Raji (cell line): Measurements from ENCODE around the gene BCAR3.

Experiments
- POLR2A ChIP-seq: IDR thresholded peaks from 2 replicates; pipeline ENCODE4 v1.6.1; 2011; ENCODE audit warnings: low read depth, low read length, control low read depth; ENCODE audit not compliant: insufficient read depth

The BCAR3 gene

DNA sequence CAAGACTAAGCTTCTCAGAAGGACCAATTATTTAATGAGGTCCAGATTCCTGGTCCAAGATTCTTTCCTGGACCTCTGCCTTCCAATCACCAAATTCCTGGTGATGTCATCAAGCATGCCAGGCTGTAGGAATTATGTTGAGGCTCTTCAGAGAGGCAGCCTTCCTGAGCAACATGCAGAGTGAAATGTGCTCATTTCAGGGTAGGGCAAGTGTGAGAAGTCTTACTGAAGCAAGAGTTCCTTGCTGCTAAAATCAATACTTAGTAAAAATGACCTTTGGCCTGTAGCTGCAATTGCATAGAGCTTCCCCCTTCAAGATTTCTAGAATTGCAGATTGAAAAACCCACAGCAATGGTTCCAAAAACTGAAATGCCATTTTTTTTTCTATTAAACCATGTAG is 31.7 kb upstream of the BCAR3 start:
- no peak for TF ChIP-seq POLR2A

DNA sequence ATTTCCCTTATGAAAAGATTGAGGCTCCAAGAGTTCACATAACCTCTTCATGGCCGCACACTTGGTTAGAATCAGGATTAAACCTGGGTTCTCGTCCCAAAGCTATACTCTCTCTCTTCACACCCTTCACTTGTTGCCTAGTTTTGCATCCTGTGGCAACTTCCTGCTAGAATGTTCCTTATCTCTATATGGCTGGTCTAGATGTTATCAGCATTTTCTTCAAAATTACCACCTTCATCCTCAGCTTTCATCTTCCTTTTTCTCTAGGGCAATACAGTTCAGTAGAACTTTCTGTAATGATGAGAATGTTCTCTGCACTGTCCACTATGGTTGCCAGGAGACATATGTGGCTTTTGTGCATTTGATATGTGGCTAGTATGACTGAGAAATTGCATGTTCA is 31.1 kb upstream of the BCAR3 start:
- TF ChIP-seq POLR2A, result no peak

DNA sequence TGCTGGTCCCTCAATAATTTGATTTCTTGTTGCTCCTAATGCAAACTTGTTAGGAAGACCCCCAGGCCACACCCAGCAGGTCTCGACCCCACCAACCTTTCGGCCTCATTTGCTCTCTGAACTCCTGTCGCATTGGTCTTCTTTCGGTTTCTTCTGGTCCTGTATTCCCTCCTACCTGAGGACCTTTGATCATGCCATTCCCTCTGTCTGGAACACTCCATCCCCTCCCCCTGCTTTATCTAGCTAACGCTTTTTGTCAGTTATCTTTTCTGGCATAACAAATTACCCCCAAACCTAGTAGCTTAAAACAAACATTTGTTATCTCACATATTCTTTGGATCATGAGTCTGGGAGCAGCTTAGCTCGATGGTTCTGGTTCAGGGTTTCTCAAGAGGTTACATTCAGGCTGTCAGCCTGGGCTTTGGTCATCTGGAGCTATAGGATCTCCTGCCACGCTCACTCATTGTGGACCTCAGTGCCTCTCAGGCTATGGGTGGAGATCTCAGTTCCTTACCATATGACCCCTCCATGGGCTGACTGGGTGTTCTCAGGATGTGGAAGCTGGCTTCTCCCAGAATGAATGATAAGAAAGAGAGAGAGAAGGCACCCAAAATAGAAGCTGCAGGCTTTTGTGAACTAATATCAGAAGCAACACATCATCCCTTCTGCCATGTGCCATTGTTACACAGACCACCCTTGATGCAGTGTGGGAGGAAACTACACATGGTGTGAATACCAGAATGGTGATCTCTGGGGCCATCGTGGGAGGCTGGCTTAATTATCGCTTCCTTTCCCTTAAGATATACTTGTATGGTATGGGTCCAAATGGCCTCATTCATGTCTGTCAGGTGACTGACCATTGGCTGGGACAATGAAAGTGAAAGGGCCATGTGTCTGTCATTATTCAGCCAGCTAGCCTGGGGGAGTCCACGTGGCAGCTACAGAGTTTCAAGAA is 29.1 kb upstream of the BCAR3 start:
- no peak for TF ChIP-seq POLR2A

DNA sequence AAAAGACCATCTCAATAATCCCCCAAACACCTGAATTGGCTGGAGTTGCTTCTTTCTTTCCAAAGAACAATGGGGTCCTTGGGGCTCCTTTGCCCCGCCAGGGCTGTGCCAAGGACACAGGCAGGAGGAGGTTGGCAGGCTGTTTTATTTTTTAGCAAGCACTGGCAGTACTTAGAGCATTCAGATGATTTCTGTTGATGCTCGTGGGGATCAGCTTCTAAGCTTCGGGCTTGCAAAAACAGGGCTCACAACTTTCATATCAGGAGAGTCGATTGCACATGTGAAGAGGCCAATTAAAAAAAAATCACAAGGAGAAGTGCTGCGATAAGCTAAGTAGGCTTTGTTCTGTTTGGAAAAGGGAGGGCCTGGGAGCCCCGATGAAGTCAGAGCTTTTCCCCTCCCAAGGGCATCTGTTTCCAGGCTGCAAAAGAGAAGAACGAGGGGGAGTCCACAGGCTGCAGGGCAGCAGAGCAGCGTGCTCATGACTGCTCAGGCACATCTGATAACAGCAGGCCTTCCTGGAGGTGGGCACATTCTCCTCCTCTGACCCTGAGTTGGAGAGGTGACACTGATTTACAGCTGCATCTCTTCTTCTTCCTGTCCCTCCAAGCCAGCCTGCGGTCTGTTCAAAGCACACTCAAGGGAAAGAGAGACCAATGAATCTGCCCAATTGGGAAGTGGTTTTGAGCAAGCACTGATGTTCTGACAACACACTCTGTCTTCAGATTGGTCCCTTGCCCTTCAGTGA is 27.3 kb upstream of the BCAR3 start:
- TF ChIP-seq POLR2A, result no peak

DNA sequence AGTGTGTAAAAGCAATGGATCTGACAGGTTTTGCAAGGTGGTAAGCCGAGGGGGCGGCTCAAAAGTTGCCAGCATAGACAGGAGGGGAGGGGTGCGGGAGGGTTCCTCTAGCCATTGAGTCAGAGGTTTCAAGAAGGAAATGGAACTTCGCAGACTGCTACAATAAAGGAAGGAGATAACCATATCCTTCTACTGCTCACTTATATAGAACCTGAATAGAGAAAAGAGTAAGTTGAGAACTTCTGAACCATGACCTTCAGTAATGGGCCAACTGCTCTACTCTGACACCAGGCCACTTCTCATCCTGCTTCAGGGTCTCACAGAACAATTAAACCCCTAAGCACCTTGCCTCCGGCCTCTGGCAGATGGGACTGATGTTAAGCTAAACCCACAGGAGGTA is 26.3 kb upstream of the BCAR3 start:
- TF ChIP-seq POLR2A, result no peak

DNA sequence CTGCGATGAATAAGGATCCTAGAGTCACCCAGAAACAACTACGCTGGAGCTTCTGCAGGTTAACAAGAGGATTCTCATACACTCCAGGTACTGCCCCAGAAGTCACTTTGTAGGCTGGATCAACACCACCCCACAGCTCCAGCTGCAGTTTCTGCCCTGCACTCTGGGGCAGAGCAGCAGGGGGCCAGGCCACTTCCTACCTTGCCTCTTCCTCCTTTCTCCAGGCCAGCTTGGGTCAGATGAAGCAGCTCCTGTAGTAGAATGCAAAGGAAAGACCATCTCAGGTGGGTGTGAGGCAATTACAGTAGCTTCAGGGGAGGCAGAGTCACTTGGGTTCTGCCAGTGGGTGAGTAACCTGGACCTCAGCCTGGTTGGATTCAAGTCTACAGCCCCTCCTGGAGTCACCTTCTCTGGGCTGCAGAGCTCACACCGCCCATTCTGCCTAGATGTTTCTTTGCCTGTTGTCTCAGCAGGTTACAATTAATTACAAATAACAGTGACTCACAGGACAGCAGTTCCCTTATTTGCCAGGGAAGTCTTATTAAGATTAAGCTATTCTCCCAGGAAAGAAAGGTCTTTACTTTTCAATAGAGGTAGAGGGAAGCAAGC is 24.4 kb upstream of the BCAR3 start:
- TF ChIP-seq POLR2A, result no peak

DNA sequence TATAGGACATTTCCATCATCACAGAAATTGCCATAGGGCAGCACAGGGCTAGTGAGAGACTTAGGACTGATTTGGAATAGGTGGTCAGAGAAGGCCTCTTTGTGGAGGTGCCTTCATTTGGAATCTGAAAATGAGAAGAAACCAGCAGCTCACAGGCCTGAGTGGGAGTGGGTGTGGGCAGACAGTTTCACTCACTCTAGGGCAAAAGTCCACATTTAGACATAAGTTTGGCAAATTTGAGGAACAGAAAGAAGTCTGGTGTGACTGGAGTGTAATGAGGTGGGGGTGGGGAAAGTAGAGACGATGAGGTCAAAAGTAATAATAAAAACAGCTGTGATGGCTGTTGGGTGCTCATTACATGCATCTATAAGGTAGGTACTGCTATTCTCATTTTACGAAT is 22.4 kb upstream of the BCAR3 start:
- TF ChIP-seq POLR2A, result no peak

DNA sequence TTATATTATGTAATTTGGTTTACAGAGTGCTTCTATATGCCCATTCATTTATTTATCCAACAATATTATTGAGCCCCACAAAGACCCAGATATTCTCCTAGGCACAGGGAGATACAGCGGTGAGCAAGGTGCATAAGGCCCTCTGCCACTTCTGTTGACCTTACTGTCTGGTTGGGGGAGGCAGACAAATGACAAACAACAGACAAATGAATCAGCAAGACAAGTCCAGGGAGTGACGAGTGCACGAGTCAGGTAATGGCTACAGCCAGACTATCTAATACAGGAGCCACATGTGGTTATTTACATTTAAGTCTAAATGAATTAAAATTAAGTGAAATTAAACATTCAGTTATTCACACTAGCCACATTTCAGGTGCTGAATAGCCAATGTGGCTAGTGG is 22.0 kb upstream of the BCAR3 start:
- TF ChIP-seq POLR2A, result no peak

DNA sequence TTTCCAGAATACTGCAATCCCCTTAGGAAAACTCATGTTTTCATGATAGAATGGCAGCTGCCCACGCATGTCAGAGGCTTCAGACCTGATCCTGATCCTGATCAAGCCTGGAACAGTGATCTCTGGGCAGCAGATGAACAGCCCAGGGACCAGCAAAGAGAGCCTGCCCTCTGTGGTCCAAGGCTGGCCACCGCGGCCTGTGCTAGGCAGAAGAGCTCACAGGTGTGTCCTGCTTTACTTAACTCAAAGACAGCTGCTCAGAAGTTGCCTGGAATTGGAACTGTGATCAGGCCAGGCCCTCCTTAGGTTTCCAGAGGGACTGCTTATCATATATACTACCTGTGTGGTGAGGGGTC is 21.2 kb upstream of the BCAR3 start:
- no peak for TF ChIP-seq POLR2A

DNA sequence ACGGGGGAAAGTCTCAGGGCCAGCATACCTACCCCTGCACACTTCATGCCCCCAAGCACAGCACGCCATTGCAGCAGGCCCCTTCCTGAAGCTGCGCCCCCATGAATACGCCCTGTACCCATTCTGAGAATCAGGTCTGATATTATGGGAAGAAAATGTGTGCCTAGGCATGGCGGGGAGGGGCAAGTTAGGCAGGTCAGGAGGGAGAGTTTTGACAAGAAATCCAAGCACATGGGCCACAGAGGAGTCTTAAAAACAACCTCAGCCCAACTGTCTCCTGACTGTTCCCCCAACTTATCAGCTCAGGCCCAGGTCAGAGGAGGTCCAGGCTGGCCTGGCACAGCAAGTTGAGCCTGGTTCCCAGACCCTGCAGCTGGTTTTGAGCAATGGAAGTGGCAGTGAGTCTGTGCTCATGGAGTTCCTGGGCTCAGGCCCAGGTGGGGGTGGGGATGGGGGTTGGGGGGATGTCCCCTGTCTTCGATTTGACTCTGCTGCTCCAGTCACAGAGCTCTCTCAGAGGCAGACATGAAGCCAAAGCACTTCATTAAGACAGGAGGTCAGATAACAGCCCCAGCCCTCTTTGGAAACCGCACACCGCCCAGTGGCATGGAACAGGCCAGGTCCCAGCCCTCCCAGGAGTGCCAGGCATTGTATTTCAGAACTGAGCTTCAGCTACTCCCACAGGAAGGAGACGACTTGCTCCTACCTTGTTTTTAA is 20.6 kb upstream of the BCAR3 start:
- TF ChIP-seq POLR2A, result no peak

DNA sequence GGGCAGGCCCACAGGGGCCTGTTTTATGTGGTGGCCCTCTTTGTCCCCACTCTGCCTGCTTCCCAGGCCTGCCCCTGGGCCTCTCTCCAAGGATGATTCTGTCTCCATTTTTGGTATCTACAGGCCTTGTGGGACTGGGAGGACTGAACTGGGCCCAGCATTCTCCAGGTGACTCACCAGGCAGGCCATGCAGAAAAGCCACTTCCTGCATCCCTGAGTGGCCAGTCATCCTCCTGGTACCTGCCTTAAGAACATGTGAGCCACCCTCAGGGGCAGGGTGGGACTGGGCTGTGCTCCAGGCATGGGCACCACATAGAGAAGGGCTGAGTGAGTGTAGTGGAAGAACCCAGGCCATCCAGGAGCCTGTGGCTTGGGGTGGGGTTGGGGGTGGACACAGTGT is 20.0 kb upstream of the BCAR3 start:
- no peak for TF ChIP-seq POLR2A

DNA sequence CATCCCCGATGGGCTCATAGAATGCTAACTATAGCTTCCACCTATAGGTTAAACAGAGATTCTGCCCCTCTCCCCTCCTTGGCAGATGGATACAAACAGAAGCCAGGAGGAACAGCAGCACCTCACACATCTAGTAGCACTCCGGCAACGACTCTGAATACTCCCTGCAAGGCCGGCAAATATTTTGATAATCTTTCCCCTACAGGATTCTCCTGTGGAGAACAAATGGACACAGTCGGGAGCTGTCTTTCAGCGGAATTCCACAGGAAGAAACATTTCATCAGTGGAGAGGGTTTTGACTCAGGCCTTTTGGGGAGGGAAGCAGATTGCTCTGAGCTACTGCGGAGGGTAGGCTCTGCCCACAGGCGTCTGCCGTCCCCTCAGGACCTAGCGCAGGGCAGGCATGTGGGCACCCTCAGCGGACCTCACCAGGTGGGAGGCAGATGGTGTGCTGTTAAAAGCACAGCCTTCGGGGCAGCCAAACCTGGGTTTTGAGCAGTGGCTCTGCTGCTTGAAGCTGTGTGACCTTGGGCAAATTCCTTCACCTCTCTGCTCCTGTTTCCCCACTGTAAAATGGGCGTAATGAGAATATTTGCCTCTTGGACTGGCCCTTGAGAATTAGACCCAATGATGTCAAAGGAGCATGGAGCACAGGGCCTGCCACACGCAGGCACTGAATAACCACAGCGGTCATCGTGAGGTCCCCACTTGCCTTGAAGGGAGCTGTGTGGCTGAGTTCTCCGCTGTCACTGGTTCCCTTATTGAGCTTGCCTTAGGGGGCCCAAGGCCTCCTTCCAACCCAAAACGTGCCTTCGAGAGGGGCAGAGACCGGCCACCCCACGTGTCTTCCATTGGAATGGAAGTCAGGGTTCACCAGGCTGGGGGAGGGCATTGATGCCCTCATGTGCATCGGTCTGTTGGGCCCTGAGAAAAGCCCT is 19.2 kb upstream of the BCAR3 start:
- TF ChIP-seq POLR2A, result no peak

DNA sequence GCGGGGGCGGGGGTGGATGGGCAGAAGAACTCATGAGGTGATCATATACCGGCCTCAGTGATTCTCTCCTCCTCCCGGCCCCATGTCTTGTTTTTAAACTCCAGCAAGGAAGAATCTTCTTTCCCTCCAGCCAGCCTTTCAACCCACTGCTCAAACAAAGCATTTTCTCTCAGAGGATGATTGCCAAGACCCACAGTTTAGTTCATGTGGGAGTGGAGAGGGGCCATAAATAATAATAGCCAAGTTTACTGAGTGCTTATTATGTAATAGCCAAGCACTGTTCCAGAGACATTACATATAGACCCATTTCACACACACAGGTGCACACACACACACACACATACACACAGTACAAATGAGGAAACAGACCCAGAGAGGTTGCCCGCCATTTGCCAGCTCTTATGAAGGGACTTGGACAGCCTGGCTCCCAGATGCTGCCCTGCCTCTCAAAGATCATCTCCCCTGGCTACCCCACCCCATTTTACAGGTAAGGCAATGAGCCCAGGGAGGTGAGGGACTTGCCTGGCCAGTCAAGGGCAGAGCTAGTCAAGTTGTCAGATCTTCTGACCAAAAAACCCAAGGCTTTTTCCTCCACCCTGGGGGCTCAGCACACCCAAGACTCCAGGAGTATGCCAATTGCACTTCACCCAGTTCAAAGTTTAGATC is 18.0 kb upstream of the BCAR3 start:
- no peak for TF ChIP-seq POLR2A

DNA sequence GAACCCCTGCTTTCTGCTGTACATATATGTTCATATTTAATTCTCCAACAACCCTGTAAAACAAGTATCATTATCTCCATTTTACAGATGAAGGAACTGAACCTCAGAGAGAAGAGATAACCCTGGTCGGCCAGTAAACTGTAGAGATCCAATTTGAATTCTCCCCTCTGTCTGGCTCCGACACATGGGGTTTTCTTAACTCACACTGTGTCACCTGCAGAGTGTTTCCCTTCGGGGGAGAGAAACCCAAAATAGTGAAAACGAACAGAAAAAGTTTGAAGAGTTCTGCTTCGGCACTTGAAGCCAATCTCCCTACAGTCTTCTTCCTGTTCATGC is 17.4 kb upstream of the BCAR3 start:
- no peak for TF ChIP-seq POLR2A
